Esophagus muscularis mucosa (tissue), 4 donors: ENCODE data around the gene AXL. TPM values are rescaled to one million over a fixed set of nuclear protein-coding genes. Genes with fewer than 3 reads are reported as not detected.

Experiments
- DNase-seq: peaks from one replicate; pipeline ENCODE4 v3.0.0-alpha.2; 2017; ENCODE audit errors: extremely low spot score
- H3K27ac ChIP-seq, 4 donors: fragments of 200-600 bp; sonication (generic); replicated peaks in 1 of 4; 1 replicate in 3 of 4; 2 replicates in 1 of 4; pipeline ENCODE4 v1.5.1; 2016 to 2019; ENCODE audit warnings: mild to moderate bottlenecking in 1 of 4
- H3K27me3 ChIP-seq, 4 donors: fragments of 200-600 bp; sonication (generic); one replicate each; pipeline versions ENCODE4 v1.5.1 to v1.6.0; 2016 to 2019
- H3K36me3 ChIP-seq, 4 donors: fragments of 200-600 bp; sonication (generic); one replicate each; pipeline ENCODE4 v1.5.1; 2016 to 2019
- H3K4me1 ChIP-seq, 4 donors: fragments of 200-600 bp; sonication (generic); one replicate each; pipeline ENCODE4 v1.5.1; 2016 to 2019
- H3K4me3 ChIP-seq, 4 donors: fragments of 200-600 bp; sonication (generic); 1 replicate in 2 of 4; 2 replicates in 2 of 4; pipeline ENCODE4 v1.5.1; 2016 to 2019; ENCODE audit warnings: mild to moderate bottlenecking in 4 of 4, moderate library complexity in 1 of 4
- H3K9me3 ChIP-seq, 4 donors: fragments of 200-600 bp; sonication (generic); 1 replicate in 3 of 4; 2 replicates in 1 of 4; pipeline ENCODE4 v1.5.1; 2016 to 2019
- EP300 ChIP-seq: sonication (generic); formaldehyde crosslinking; IDR thresholded peaks from one replicate; pipeline ENCODE4 v1.6.1; 2017; ENCODE audit warnings: antibody characterized with exemption
- POLR2A ChIP-seq: fragments of 450-650 bp; IDR thresholded peaks from one replicate; pipeline ENCODE4 v1.6.1; 2017; ENCODE audit warnings: antibody characterized with exemption, moderate library complexity, mild to moderate bottlenecking, low read depth
- POLR2AphosphoS5 ChIP-seq, 2 donors: sonication (generic); formaldehyde crosslinking; IDR thresholded peaks; one replicate each; pipeline ENCODE4 v1.6.1; 2017; ENCODE audit warnings: antibody characterized with exemption in 2 of 2
- WGBS: methylation state at CpG from one replicate; pipeline ENCODE4 v1.1.5; 2018; 5-methylcytosine and 5-hydroxymethylcytosine counted together
- intact Hi-C: fragments of 100-400 bp; cut with DNase I; formaldehyde crosslinking; loops from one replicate; pipeline ENCODE4 v1.15.1; 2023
- total RNA-seq, 4 donors: library from RNA; depleted of rRNA; stranded (reverse); fragments of >200 nt; gene quantifications; one replicate each; pipeline versions ENCODE4 v1.1.0 to v1.2.1, GENCODE V29; 2016
- TF ChIP-seq, protein P1 (sequence below), 3 experiments: fragments of 200-600 bp in 2 of 3; fragments of 450-650 bp in 1 of 3; sonication (generic) in 2 of 3; IDR thresholded peaks; one replicate each; pipeline ENCODE4 v1.5.1; 2017 to 2019; ENCODE audit warnings: antibody characterized with exemption in 3 of 3, mild to moderate bottlenecking in 2 of 3, moderate library complexity in 1 of 3

AXL gene
- total RNA-seq, 4 donors from 2014 or later = 112 to 243 (median 172) TPM

GRCh38 chr19:41189425-41190065 lies 29.5 kb upstream of the AXL start:
- intact Hi-C loops = no loop called here
- TF ChIP-seq EP300 (no peak), POLR2A (no peak), POLR2AphosphoS5 (IDR thresholded peaks at IDR 0.05) (no peak)
- TF ChIP-seq, protein P1, sequence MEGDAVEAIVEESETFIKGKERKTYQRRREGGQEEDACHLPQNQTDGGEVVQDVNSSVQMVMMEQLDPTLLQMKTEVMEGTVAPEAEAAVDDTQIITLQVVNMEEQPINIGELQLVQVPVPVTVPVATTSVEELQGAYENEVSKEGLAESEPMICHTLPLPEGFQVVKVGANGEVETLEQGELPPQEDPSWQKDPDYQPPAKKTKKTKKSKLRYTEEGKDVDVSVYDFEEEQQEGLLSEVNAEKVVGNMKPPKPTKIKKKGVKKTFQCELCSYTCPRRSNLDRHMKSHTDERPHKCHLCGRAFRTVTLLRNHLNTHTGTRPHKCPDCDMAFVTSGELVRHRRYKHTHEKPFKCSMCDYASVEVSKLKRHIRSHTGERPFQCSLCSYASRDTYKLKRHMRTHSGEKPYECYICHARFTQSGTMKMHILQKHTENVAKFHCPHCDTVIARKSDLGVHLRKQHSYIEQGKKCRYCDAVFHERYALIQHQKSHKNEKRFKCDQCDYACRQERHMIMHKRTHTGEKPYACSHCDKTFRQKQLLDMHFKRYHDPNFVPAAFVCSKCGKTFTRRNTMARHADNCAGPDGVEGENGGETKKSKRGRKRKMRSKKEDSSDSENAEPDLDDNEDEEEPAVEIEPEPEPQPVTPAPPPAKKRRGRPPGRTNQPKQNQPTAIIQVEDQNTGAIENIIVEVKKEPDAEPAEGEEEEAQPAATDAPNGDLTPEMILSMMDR (IDR thresholded peaks at IDR 0.05) = no peak
- Histone ChIP-seq H3K9me3 (no peaks in the 10 kb centered on the region), H3K27ac (no peak overlapping the region), H3K27me3 (peaks cover 0 to 73% (median 26%) of the 10 kb centered on the region in 4 donors), H3K4me1 (peaks cover 7 to 13% (median 11%) of the 10 kb centered on the region in 4 donors), H3K4me3 (no peak overlapping the region), H3K36me3 (no peaks in the 10 kb centered on the region)
- DNase-seq = no peak
- 63% methylated on average over 8 of the region's 8 CpGs for WGBS

DNA sequence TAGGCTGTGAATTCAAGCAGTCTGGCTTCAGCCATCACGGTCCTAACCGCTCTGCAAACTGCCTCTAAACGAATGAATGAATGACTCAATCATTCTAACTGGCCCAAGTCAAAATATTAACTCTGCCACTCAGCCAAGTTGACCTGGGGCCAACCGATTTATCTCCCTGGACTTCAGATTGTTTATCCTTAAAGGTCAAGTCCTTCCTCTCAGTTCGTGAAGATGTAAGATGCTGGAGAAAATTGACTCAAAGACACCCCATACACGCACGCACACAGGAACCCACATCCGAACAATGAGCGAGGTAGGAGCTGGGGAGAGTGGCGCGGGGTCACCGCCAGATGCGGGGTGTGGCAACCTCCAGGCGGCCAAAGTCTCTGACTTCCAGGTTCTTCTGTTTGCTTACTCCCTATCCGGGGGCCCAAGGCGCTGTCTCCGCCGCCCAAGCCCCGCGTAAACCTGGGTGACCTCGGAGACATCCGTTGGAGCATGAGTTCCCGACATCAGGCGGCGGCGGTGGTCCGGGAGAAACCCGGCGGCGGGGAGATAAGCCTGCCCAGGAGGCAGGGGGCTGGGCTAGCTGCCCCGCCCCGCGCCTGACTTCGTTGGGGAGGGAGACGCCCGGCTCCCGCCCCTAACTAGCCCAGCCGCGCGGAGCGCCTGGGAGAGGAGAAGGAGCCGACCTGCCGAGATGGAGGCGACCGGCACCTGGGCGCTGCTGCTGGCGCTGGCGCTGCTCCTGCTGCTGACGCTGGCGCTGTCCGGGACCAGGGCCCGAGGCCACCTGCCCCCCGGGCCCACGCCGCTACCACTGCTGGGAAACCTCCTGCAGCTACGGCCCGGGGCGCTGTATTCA lies 26.2 kb upstream of the AXL start, which contains the start of gene CYP2S1:
Gene CYP2S1 (plus strand): TSS at position 646 of the 856 bp plus-strand sequence. CDS start 46 bp downstream, at position 692.
- H3K27ac ChIP-seq = no peak within 1 kb of the TSS
- no peak for DNase-seq
- intact Hi-C loops = no loop called here
- 19% methylated on average over 5 of the region's 58 CpGs for WGBS
- no peaks in the 10 kb centered on the region for H3K36me3 ChIP-seq
- no peaks in the 10 kb centered on the region for H3K9me3 ChIP-seq
- H3K4me3 ChIP-seq = peak within 1 kb of the TSS; percentile 32 to 44 (median 38)
- peaks cover 0 to 96% (median 26%) of the 10 kb centered on the region in 4 donors for H3K27me3 ChIP-seq
- peaks cover 7 to 13% (median 11%) of the 10 kb centered on the region in 4 donors for H3K4me1 ChIP-seq
- TF ChIP-seq, protein P1 (IDR thresholded peaks at IDR 0.05) = no peak
- TF ChIP-seq EP300 (no peak), POLR2A (no peak)

GRCh38 chr19:41193430-41194156 lies 25.4 kb upstream of the AXL start:
- DNase-seq = no peak
- Histone ChIP-seq H3K4me1 (peaks cover 7 to 13% (median 11%) of the 10 kb centered on the region in 4 donors), H3K27me3 (peaks cover 0 to 96% (median 26%) of the 10 kb centered on the region in 4 donors), H3K36me3 (no peaks in the 10 kb centered on the region), H3K4me3 (peak overlapping the region; percentile 32 to 44 (median 38)), H3K9me3 (no peaks in the 10 kb centered on the region), H3K27ac (no peak overlapping the region)
- 26% methylated on average over 12 of the region's 13 CpGs for WGBS
- TF ChIP-seq EP300 (no peak), POLR2A (no peak), POLR2AphosphoS5 (IDR thresholded peaks at IDR 0.05) (no peak)
- TF ChIP-seq, protein P1 (IDR thresholded peaks at IDR 0.05) = no peak
- intact Hi-C loops = no loop called here

DNA sequence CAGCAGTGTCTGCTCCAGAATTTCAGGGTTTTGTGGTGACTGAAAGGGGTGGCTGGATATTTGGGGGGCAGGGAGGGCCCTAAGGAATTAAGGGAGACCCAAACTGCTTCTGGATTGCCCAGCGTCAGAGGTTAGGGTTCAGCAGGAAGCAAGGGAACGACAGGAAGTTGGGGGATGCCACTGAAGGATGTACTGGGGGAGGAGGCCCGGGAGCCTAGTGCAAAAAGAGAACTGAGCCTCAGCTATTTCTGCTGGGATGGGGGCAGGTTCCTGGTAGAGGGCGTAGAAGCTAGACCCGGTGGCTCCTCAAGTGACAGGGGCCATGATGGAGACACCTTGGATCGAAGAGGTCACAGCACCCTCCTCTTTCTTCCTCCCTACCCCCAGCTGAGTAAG lies 24.9 kb upstream of the AXL start:
- Histone ChIP-seq H3K4me1 (peaks cover 7 to 13% (median 11%) of the 10 kb centered on the region in 4 donors), H3K36me3 (no peaks in the 10 kb centered on the region), H3K27me3 (peaks cover 0 to 96% (median 24%) of the 10 kb centered on the region in 4 donors), H3K4me3 (no peak overlapping the region), H3K27ac (no peak overlapping the region), H3K9me3 (no peaks in the 10 kb centered on the region)
- no peak for TF ChIP-seq POLR2AphosphoS5 (IDR thresholded peaks at IDR 0.05)
- TF ChIP-seq EP300 = no peak
- TF ChIP-seq, protein P1 (IDR thresholded peaks at IDR 0.05) = no peak
- no peak for TF ChIP-seq POLR2A
- intact Hi-C loops = no loop called here
- WGBS = 57% methylated on average over 6 of the region's 6 CpGs
- DNase-seq = no peak
